Measurements from ENCODE around the gene SDHAF1.
"Not testable (repeated sequence)": the region's sequence is repeated elsewhere in the genome, so short reads cannot be mapped to it uniquely, and the experiment has no call there.

The SDHAF1 gene, protein sequence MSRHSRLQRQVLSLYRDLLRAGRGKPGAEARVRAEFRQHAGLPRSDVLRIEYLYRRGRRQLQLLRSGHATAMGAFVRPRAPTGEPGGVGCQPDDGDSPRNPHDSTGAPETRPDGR

DNA sequence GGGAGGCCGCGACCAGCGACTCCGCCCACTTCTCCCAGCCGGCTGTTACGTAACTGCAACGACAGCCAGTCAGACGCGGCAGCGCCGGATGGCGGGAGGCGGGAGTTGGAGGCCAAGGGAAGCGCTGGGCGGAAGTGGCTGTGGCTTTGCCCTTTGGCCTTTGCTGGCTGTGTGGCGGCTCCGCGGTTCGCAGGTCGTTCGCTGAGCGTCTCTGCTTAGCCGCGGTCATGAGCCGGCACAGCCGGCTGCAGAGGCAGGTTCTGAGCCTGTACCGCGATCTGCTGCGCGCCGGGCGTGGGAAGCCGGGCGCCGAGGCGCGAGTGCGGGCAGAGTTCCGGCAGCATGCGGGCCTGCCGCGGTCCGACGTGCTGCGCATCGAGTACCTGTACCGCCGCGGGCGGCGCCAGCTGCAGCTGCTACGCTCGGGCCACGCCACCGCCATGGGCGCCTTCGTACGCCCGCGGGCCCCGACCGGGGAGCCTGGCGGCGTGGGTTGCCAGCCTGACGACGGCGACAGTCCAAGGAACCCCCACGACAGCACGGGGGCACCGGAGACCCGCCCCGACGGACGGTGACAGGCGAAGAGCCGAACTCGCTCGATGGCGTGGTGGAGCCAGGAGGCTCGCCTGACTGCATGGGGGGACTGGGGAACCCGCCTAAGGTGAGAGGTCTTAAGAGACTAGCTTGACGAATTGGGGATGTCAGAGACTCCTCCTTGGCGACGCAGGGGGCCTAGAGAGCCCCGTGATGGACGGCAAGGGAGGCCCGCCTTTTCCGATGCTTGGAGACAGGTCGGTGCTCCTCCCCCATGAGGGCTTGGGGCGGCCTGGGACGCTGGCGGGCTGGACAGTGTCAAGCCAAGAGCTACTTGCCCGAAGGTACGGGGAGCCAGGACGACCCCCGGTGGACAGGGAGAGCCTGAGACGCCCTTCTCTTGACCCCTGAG lies at the start of gene SDHAF1:
Gene SDHAF1, plus strand, starts transcription at position 141 of the 946 bp plus-strand sequence. Its CDS starts 87 bp downstream, at position 228.
- DNase-seq (ENCODE audit: low read depth), result peak; percentile 94

- no peak for DNase-seq (ENCODE audit: low read depth)
Observed at GRCh38 chr19:35946203-35946602, 48.8 kb upstream of the SDHAF1 start.

DNA sequence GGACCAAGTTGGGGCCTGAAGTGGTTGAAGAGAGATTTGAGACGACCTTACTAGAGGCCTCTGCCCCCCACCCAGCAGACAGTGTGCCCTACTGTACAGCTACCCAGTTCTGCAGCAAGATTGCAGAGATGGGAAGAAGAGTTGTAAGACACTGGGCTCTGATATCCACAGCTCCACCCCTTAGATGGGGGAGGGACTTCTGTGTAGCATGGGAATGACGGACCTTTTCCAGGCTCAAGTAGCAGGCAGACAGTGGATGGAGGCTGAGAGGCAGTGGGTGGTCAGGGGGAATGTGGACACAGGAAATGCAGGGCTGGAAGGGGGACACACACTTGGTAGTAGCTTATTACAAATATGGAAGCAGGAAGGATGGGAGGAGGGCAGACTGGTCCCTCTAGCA lies 45.9 kb upstream of the SDHAF1 start:
- DNase-seq (ENCODE audit: low read depth), result peak; percentile 20

DNA sequence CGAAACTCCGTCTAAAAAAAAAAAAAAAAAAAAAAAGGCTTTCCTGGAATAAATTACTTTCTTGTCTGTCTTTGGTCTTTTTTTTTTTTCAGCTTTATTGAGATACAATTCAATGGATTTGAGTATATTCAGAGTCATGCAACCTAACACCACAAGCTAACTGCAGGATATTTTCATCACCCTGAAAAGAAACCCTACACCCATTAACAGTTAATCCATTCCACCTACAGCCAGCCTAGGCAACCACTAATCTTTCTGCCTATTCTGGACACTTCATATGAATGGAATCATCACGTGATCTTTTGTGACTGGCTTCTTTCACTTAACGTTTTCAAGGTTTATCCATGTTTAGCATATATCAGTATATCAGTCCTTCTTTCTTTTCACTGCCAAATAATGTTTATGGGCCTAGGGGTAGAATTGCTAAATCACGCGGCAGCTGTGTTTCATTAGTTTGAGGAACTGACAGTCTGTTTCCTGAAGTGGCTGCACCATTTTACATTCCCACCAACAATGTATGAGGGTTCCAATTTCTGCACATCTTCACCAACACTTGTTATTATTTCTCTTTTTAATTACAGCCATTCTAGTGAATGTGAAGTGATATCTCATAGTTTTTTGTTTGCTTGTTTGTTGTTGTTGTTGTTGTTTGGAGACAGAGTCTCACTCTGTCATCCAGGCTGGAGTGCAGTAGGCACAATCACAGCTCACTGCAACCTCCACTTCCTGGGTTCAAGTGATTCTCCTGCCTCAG lies 38.9 kb upstream of the SDHAF1 start:
- no peak for DNase-seq (ENCODE audit: low read depth)

- not testable (repeated sequence) for DNase-seq (ENCODE audit: low read depth)
Observed at GRCh38 chr19:35957411-35957810, 37.6 kb upstream of the SDHAF1 start.

GRCh38 chr19:35958660-35959039 lies 36.3 kb upstream of the SDHAF1 start:
- DNase-seq (ENCODE audit: low read depth), result no peak

GRCh38 chr19:35959040-35959967 lies 35.7 kb upstream of the SDHAF1 start:
- peak; percentile 23 for DNase-seq (ENCODE audit: low read depth)

DNA sequence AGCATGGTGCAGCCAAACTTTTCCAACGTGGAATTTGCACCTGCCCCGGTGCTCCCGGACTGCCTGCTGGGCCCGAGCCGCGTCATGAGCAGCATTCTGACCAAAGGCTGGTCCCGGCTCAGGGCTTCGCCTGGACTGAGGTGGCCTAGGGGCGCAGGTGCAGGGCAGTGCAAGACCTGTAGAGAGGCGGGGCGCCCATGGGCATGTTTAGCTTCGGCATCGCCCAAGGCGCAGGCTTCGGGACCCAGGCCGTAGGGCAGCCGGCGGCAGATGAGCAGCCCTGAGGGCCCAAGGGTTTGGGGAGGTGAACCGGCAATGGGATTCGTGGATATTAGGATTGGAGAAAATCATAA lies 35.0 kb upstream of the SDHAF1 start:
- no peak for DNase-seq (ENCODE audit: low read depth)

GRCh38 chr19:35960432-35960972 lies 34.5 kb upstream of the SDHAF1 start:
- DNase-seq (ENCODE audit: low read depth), result no peak

DNA sequence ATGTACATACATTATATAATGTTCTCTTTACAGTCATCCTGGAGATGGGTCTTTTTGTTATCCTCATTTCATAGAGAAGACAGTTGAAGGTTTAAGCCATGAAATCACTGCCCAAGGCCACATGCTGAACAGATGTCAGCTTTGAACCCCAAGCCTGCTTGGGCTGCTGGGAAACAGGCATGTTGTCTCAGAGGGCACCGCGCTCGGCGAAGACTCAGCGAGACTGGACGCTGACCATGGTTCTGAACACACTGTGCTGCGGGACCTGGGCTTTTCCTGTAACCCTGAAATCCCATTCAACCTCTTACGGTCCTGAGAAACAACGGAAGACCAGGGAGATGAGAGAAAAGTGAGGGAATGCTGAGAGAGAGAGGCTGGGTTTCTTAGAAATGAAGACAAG lies 31.5 kb upstream of the SDHAF1 start:
- peak; percentile 56 for DNase-seq (ENCODE audit: low read depth)

- no peak for DNase-seq (ENCODE audit: low read depth)
Observed at GRCh38 chr19:35966771-35967170, 28.2 kb upstream of the SDHAF1 start.

DNA sequence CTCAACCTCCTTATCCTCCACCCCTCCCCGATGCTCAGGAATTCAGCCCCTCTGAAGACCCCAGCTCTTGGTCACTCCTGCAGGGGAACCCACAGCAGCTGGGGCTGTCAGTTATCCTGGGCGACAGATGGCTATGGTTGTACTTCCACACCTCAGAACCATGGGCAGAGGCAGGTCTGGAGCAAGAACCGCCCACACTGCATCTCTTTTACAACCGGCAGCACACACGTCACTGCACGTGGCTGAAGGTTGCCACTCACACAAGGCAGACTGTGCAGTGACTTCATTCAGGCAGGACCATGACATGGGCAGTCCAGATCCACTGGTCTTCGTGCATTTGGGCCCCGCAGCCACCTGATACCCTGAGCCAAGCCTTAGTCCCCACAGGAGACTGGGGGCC lies 21.5 kb upstream of the SDHAF1 start:
- no peak for DNase-seq (ENCODE audit: low read depth)

- peak; percentile 49 for DNase-seq (ENCODE audit: low read depth)
Observed at GRCh38 chr19:35975608-35976214, 19.3 kb upstream of the SDHAF1 start.

GRCh38 chr19:35977446-35978222 lies 17.4 kb upstream of the SDHAF1 start:
- no peak for DNase-seq (ENCODE audit: low read depth)

GRCh38 chr19:35978271-35978670 lies 16.7 kb upstream of the SDHAF1 start:
- no peak for DNase-seq (ENCODE audit: low read depth)

DNA sequence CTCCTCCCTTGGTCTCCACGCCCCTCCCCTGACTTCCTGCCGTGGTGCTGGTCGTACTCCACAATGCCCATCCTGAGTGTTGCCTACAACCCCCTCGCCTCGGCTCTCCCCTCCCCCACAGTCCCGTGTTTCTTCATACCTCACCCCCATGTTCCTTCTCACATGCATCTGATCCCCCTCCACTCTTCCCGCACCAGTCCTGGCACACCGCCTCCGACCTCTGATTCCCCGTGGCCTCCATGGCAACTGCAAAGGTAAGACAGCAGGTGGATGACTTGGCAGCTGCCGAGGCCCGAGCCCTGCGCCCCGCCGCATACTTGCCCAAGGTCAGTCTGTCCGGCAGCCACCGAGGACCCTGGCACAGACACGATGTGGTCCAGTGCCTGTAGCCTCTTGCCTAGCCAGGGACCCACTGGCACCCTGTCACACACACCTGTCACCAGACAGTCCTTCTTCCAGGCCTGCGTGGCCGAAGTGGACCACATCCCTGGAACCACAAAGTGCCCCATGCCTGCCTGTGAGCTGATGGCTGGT lies 16.1 kb upstream of the SDHAF1 start:
- DNase-seq (ENCODE audit: low read depth), result no peak

DNA sequence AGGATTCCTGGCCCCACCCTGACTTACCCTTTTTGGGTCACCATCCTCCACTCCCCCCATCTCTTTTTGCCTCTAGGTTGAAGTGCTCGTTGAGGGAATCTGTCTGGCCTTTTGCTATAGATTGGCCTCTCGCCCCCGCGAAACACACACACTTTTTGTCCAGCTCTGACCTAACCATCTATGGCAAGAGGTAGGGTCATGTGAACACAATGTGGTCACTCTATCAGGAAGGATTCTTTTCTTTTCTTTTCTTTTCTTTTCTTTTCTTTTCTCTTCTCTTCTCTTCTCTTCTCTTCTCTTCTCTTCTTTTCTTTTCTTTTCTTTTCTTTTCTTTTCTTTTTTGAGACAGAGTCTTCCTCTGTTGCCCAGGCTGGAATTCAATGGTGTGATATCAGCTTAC lies 14.0 kb upstream of the SDHAF1 start:
- not testable (repeated sequence) for DNase-seq (ENCODE audit: low read depth)

DNA sequence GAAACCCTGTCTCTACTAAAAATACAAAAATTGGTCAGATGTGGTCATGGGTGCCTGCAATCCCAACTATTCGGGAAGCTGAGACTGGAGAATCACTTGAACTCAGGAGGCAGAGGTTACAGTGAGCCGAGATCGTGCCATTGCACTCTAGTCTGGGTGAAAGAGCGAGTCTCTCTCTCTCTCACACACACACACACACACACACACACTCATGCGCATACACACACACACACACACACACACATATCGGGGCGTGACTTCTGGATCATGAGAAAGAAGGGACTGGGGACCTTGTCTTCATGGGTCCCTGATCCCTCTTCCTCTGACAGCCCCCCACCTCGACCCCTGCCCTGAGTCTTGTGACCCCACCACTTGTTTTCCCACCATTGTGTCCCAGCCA lies 11.8 kb upstream of the SDHAF1 start:
- DNase-seq (ENCODE audit: low read depth), result no peak

GRCh38 chr19:35986111-35986510 lies 8.9 kb upstream of the SDHAF1 start:
- no peak for DNase-seq (ENCODE audit: low read depth)

Measured in EH (cell line).